H1 (cell line): Measurements from ENCODE around the gene PCDHB6.

Experiments used
- BACH1 ChIP-seq: IDR thresholded peaks from 2 replicates; pipeline ENCODE4 v1.6.1; 2012; ENCODE audit warnings: low read length, improper control_type of control experiment
- CTCF ChIP-seq, 3 experiments: IDR thresholded peaks; 1 replicate in 2 of 3; 2 replicates in 1 of 3; pipeline versions ENCODE4 v1.5.1 to v1.6.1; 2011; ENCODE audit warnings: low read length in 3 of 3, mild to moderate bottlenecking in 3 of 3, inconsistent platforms in 2 of 3, low read depth in 1 of 3, moderate library complexity in 1 of 3; ENCODE audit not compliant: insufficient read depth in 1 of 3; ENCODE audit errors: control extremely low read depth in 1 of 3
- HDAC2 ChIP-seq, 2 experiments: fragments of 300-600 bp in 1 of 2; sonication (generic) in 1 of 2; IDR thresholded peaks; 2 replicates each; pipeline ENCODE4 v1.6.1; 2011 to 2012; ENCODE audit warnings: low read depth in 2 of 2, low read length in 2 of 2, mild to moderate bottlenecking in 2 of 2, moderate library complexity in 2 of 2, borderline replicate concordance in 1 of 2, inconsistent platforms in 1 of 2
- HDAC6 ChIP-seq: IDR thresholded peaks from one replicate; pipeline ENCODE4 v1.7.1; 2012; ENCODE audit warnings: low read depth, mild to moderate bottlenecking, inconsistent platforms, low read length, moderate library complexity
- POLR2A ChIP-seq, 2 experiments: IDR thresholded peaks; 1 replicate in 1 of 2; 2 replicates in 1 of 2; pipeline ENCODE4 v1.6.1; 2011; ENCODE audit warnings: low read depth in 2 of 2, low read length in 2 of 2, mild to moderate bottlenecking in 2 of 2; ENCODE audit errors: control extremely low read depth in 1 of 2
- POLR2AphosphoS5 ChIP-seq: IDR thresholded peaks from 2 replicates; pipeline ENCODE4 v1.6.1; 2011; ENCODE audit warnings: low read depth, low read length
- SIN3A ChIP-seq, 2 experiments: IDR thresholded peaks in 1 of 2; conservative IDR thresholded peaks in 1 of 2; 2 replicates each; pipeline ENCODE4 v1.6.1; 2011 to 2012; ENCODE audit warnings: low read length in 2 of 2, improper control_type of control experiment in 1 of 2, low read depth in 1 of 2, mild to moderate bottlenecking in 1 of 2
- TEAD4 ChIP-seq: IDR thresholded peaks from 2 replicates; pipeline ENCODE4 v1.6.1; 2012; ENCODE audit warnings: low read depth, low read length, inconsistent platforms, mixed read lengths

- TF ChIP-seq SIN3A (conservative IDR thresholded peaks at IDR 0.05 in 1 of 2, IDR thresholded peaks at IDR 0.05 in 1 of 2; ENCODE audit: low read depth in 1 of 2, low read length in 2 of 2) (no peak), POLR2A (IDR thresholded peaks at IDR 0.05; ENCODE audit: control extremely low read depth in 1 of 2, low read depth in 2 of 2, low read length in 2 of 2) (peak in 1 of 2 experiments; percentile 70; a peak in 2 of 3 replicates), POLR2AphosphoS5 (peak; percentile 69; the same call in 1 of the 2 replicates), BACH1 (no peak), CTCF (IDR thresholded peaks at IDR 0.05; ENCODE audit: control extremely low read depth in 1 of 3, insufficient read depth in 1 of 3, low read depth in 1 of 3, low read length in 3 of 3) (peak; percentile 65 to 82 (median 66)), HDAC2 (IDR thresholded peaks at IDR 0.05; ENCODE audit: borderline replicate concordance in 1 of 2, low read depth in 2 of 2, low read length in 2 of 2) (no peak), HDAC6 (no peak), TEAD4 (no peak)
Observed at GRCh38 chr5:141100243-141100805, 49.5 kb upstream of the PCDHB6 start, which contains the start of gene PCDHB3.
